A673 (cell line): ENCODE measurements around the gene GPER1. TPM values are rescaled to one million over a fixed set of nuclear protein-coding genes. Genes with fewer than 3 reads are reported as not detected.

Experiments
- BruUV-seq: library from RNA; stranded (reverse); fragments of 400-500 nt; replicated peaks from 2 replicates; lab custom pipeline; 2021; lab: Mats Ljungman, UMichigan
- CTCF ChIA-PET: fragments of 300-600 bp; sonication (Branson Sonifier 250); formaldehyde crosslinking; loops from one replicate; lab custom pipeline; 2022; ENCODE audit warnings: antibody characterized with exemption; lab: Charles Lee
- POLR2A ChIA-PET: fragments of 300-600 bp; sonication (Branson Sonifier 250); formaldehyde crosslinking; loops from one replicate; lab custom pipeline; 2022; ENCODE audit warnings: antibody characterized with exemption; ENCODE audit not compliant: low non-redundant PET; lab: Charles Lee
- DNase-seq: peaks from one replicate; pipeline ENCODE4 v3.0.0-alpha.2; 2015; ENCODE audit warnings: low spot score
- H3K27ac ChIP-seq: fragments of 200-600 bp; sonication (generic); 2 replicates; pipeline ENCODE4 v1.5.1; 2016; ENCODE audit warnings: mixed run types, low read depth, mild to moderate bottlenecking, mixed read lengths, antibody characterized with exemption, low read length; ENCODE audit not compliant: poor library complexity, severe bottlenecking
- H3K27me3 ChIP-seq: fragments of 200-600 bp; sonication (generic); replicated peaks from 2 replicates; pipeline ENCODE4 v1.6.1; 2017; ENCODE audit warnings: mixed run types, low read depth, mild to moderate bottlenecking, mixed read lengths, antibody characterized with exemption, low read length; ENCODE audit not compliant: insufficient read depth, poor library complexity
- H3K36me3 ChIP-seq: fragments of 200-600 bp; sonication (generic); 2 replicates; pipeline ENCODE4 v1.6.1; 2016; ENCODE audit warnings: mixed run types, mild to moderate bottlenecking, mixed read lengths, antibody characterized with exemption, low read length; ENCODE audit not compliant: insufficient read depth, poor library complexity, severe bottlenecking
- H3K4me1 ChIP-seq: fragments of 200-600 bp; sonication (generic); 2 replicates; pipeline ENCODE4 v1.6.1; 2017; ENCODE audit warnings: mixed run types, mild to moderate bottlenecking, mixed read lengths, antibody characterized with exemption, low read length; ENCODE audit not compliant: insufficient read depth, poor library complexity, severe bottlenecking
- H3K4me3 ChIP-seq: fragments of 200-600 bp; sonication (generic); 2 replicates; pipeline ENCODE4 v1.5.1; 2016; ENCODE audit warnings: low read depth, mixed run types, mild to moderate bottlenecking, mixed read lengths, low read length; ENCODE audit not compliant: poor library complexity, severe bottlenecking
- H3K9me3 ChIP-seq: fragments of 200-600 bp; sonication (generic); 2 replicates; pipeline ENCODE4 v1.6.1; 2016; ENCODE audit warnings: mixed run types, low read depth, mild to moderate bottlenecking, mixed read lengths, antibody characterized with exemption, low read length; ENCODE audit not compliant: poor library complexity, severe bottlenecking
- CTCF ChIP-seq: fragments of 300-800, 200-600 bp; sonication (generic); conservative IDR thresholded peaks from 2 replicates; pipeline ENCODE4 v1.5.1; 2017; ENCODE audit warnings: low read depth, mild to moderate bottlenecking, antibody characterized with exemption, low read length, moderate library complexity, mixed read lengths
- EZH2 ChIP-seq: fragments of 200-600 bp; sonication (generic); IDR thresholded peaks from 2 replicates; pipeline ENCODE4 v1.6.1; 2017; ENCODE audit warnings: borderline replicate concordance, low read depth, mild to moderate bottlenecking, mixed read lengths, antibody characterized with exemption, low read length; ENCODE audit not compliant: poor library complexity, severe bottlenecking
- intact Hi-C: fragments of 100-400 bp; cut with micrococcal nuclease; formaldehyde crosslinking; loops from one replicate; pipeline ENCODE4 v1.10.0; 2022; ENCODE audit not compliant: unreplicated experiment
- total RNA-seq: library from RNA; stranded (reverse); gene quantifications from 2 replicates; pipeline ENCODE4 v1.2.3, GENCODE V29; 2021

GPER1 gene
- total RNA-seq, 1 experiment from 2014 or later = 0.37 TPM

- Histone ChIP-seq H3K9me3 (no peaks in the 10 kb centered on the region), H3K4me1 (no peaks in the 10 kb centered on the region), H3K27ac (no peak overlapping the region), H3K4me3 (no peak overlapping the region), H3K27me3 (no peaks in the 10 kb centered on the region), H3K36me3 (no peaks in the 10 kb centered on the region)
- ChIA-PET POLR2A (no interaction called here), CTCF (no interaction called here)
- BruUV-seq = no TSS peak
- intact Hi-C loops = no loop called here
- TF ChIP-seq EZH2 (no peak), CTCF (no peak)
- no peak for DNase-seq
Observed at GRCh38 chr7:1092806-1093501, 5.0 kb downstream of the GPER1 start.

- DNase-seq = no peak
- POLR2A ChIA-PET = no interaction called here
- H3K9me3 ChIP-seq = no peaks in the 10 kb centered on the region
- H3K4me3 ChIP-seq = no peak overlapping the region
- no TSS peak for BruUV-seq
- intact Hi-C loops = no loop called here
- no peaks in the 10 kb centered on the region for H3K27me3 ChIP-seq
- no peaks in the 10 kb centered on the region for H3K4me1 ChIP-seq
- CTCF ChIA-PET = interaction anchor here (0.5 kb wide), 1 partner anchor 94 kb away, joined by 4 read pairs; no protein-coding TSS in a partner anchor
- TF ChIP-seq EZH2 (no peak), CTCF (no peak)
- no peak overlapping the region for H3K27ac ChIP-seq
- H3K36me3 ChIP-seq = no peaks in the 10 kb centered on the region
Observed at GRCh38 chr7:1093502-1093843, 5.6 kb downstream of the GPER1 start.

GRCh38 chr7:1093916-1094508, 6.1 kb downstream of the GPER1 start:
- DNase-seq = no peak
- Histone ChIP-seq H3K4me3 (no peak overlapping the region), H3K4me1 (no peaks in the 10 kb centered on the region), H3K9me3 (no peaks in the 10 kb centered on the region), H3K36me3 (no peaks in the 10 kb centered on the region), H3K27me3 (no peaks in the 10 kb centered on the region), H3K27ac (no peak overlapping the region)
- POLR2A ChIA-PET = no interaction called here
- no TSS peak for BruUV-seq
- intact Hi-C loops = no loop called here
- TF ChIP-seq CTCF = no peak
- TF ChIP-seq EZH2 = no peak
- CTCF ChIA-PET = interaction anchor here (0.5 kb wide), 1 partner anchor 94 kb away, joined by 4 read pairs; no protein-coding TSS in a partner anchor
